ENCODE data around the gene RIN1. TPM values are rescaled to one million over a fixed set of nuclear protein-coding genes. Genes with fewer than 3 reads are reported as not detected.

RIN1 gene
- total and polyA plus RNA-seq, 9 of the 15 experiments (the other 6 are each of a cell fraction or from before 2014, with no cell fraction given) = 0.01 to 1.2 (median 0.45) TPM; not detected in 1

- TF ChIP-seq MLLT1 (IDR thresholded peaks at IDR 0.05) = no peak
- no peak for TF ChIP-seq HNRNPUL1 (IDR thresholded peaks at IDR 0.05; ENCODE audit: low read length)
- TF ChIP-seq ZNF175 (CRISPR knock-in tag; IDR thresholded peaks at IDR 0.05; ENCODE audit: low read depth) = no peak
- no peak for TF ChIP-seq HMG20B (CRISPR knock-in tag; IDR thresholded peaks at IDR 0.05)
- TF ChIP-seq ZBTB26 (CRISPR knock-in tag; IDR thresholded peaks at IDR 0.05) = no peak
- no peak for TF ChIP-seq ZNF311 (CRISPR knock-in tag; IDR thresholded peaks at IDR 0.05)
- TF ChIP-seq NFE2L1 (tag; IDR thresholded peaks at IDR 0.05; ENCODE audit: borderline replicate concordance, low read depth) = no peak
- no peak for TF ChIP-seq ATF1 (CRISPR knock-in tag; IDR thresholded peaks at IDR 0.05)
- TF ChIP-seq ATF1 (tag; IDR thresholded peaks at IDR 0.05) = peak; percentile 8; the same call in 1 of the 2 replicates
- no peak for TF ChIP-seq SRSF1 (IDR thresholded peaks at IDR 0.05; ENCODE audit: low read depth, low read length)
- TF ChIP-seq ZBTB17 (CRISPR knock-in tag; IDR thresholded peaks at IDR 0.05) = no peak
- TF ChIP-seq POU5F1 (IDR thresholded peaks at IDR 0.05; ENCODE audit: borderline replicate concordance, low read depth, low read length, partially characterized antibody) = no peak
- no peak for TF ChIP-seq CCAR2 (IDR thresholded peaks at IDR 0.05; ENCODE audit: low read depth, low read length)
- no peak for TF ChIP-seq SLC30A9 (CRISPR knock-in tag; IDR thresholded peaks at IDR 0.05)
- no peak for TF ChIP-seq DDX20 (tag; IDR thresholded peaks at IDR 0.05; ENCODE audit: low read depth)
- no peak for TF ChIP-seq ZEB2 (IDR thresholded peaks at IDR 0.05)
- TF ChIP-seq NFIC (IDR thresholded peaks at IDR 0.05) = no peak
- no peak for TF ChIP-seq SMAD1 (IDR thresholded peaks at IDR 0.05; ENCODE audit: low read depth, low read length, partially characterized antibody)
- TF ChIP-seq ZNF592 (IDR thresholded peaks at IDR 0.05) = no peak
- no peak for TF ChIP-seq ZNF197 (CRISPR knock-in tag; IDR thresholded peaks at IDR 0.05; ENCODE audit: low read depth)
- TF ChIP-seq ZNF121 (CRISPR knock-in tag; conservative IDR thresholded peaks at IDR 0.05) = no peak
These were observed 23.5 kb downstream of the RIN1 start (continued) for GRCh38 chr11:66312549-66313320.

Measured in K562 (cell line).